ENCODE measurements around the gene TMOD3.
"Not testable (repeated sequence)": the region's sequence is repeated elsewhere in the genome, so short reads cannot be mapped to it uniquely, and the experiment has no call there.

Gene TMOD3

GRCh38 chr15:51829376-51830275 is at the start of gene TMOD3:
Gene TMOD3 (plus strand): TSS chr15:51829653. CDS start chr15:51862885, 33,232 bp downstream.
- DNase-seq: peak; percentile 69

DNA sequence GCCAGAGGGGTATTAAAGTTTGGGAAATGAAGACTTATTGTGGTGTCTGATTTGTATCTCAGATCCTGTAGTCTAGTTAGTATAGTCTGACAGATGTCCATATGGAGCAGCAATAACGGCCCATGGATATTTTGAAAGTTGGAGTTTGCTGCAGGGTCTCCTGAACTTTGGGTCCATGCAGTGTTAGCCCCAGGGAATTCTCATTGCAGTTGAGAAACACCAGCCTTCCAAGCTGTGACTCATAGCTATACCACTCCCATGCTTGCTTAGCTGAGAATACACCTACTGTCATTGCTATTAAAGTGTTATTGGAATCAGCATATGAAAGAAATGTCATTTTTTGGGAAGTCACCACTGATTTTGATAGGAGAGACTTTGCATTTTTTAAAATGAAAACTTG is 48.8 kb upstream of the TMOD3 start:
- no peak for DNase-seq

GRCh38 chr15:51781506-51781905 is 47.9 kb upstream of the TMOD3 start:
- no peak for DNase-seq

DNA sequence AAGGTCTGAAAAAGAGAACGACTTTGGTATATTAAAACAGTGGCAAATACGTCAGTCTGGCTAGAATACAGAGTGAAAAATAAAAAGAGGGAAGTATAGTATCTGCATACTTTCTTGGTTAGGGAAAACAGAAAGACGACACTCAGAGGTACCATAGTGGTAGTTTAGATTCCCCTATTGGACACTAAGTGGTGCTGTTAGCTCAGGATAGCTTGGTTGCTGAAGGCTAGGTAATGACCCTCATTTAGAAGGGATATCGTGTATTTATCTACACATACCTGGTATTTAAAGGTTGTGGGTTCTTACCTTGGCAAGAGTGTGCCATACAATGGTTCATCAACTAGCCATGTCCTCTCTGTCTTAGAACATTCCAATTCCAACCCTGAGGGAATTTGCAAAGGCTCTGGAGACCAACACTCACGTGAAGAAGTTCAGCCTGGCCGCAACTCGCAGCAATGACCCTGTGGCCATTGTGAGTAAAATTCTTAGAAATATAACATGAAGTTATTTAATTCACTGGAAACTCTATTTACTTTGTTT is 47.0 kb upstream of the TMOD3 start:
- DNase-seq: no peak

GRCh38 chr15:51783967-51784366 is 45.5 kb upstream of the TMOD3 start:
- no peak for DNase-seq

DNA sequence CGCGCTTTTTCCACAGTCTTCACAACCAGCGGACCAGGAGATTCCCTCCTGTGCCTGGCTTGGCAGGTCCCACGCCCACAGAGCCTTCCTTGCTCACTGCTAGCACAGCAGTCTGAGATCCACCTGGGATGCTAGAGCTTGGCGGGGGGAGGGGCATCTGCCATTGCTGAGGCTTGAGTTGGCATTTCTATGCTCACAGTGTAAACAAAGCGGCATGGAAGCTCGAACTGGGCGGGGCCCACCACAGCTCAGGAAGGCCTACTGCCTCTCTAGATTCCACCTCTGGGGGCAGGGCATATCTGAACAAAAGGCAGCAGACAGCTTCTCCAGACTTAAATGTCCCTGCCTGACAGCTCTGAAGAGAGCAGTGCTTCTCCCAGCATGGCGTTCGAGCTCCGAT is 42.3 kb upstream of the TMOD3 start:
- DNase-seq: not testable (repeated sequence)

GRCh38 chr15:51792474-51792873 is 37.0 kb upstream of the TMOD3 start:
- not testable (repeated sequence) for DNase-seq

DNA sequence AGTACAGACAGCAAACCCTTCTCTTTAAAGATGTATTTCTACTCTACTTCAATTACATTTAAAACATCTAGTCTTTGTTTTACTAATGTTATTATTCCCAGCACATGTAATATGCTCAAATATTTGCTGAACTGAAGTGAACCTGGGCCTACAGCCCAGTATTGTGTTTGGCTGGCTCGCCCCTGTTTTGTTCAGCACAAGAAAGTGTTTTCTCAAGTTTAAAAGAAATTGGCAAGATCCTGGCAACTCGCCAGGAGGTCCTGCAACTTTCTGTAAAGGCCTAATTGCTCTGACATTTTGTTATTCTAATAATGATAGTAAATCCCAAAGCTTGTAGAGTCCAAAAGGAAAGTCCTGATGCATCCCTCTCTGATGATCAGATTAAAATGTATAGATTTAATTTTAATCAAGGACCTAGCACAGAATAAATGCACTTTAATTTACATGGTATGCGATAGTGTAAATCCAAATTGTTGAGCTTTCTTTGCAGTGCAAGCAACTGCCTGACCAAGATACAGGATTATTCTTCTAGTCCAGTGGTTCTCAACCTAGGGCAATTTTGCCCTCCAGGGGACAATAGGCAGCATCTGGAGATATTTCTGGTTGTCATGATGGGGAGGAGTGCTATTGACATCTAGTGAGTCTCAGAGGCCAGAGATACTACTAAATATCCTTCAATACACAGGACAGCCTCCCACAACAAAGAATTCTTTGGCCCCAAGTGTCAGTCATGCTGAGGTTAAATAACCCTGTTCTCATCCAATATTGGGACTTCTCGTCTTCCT is 35.7 kb upstream of the TMOD3 start:
- no peak for DNase-seq

DNA sequence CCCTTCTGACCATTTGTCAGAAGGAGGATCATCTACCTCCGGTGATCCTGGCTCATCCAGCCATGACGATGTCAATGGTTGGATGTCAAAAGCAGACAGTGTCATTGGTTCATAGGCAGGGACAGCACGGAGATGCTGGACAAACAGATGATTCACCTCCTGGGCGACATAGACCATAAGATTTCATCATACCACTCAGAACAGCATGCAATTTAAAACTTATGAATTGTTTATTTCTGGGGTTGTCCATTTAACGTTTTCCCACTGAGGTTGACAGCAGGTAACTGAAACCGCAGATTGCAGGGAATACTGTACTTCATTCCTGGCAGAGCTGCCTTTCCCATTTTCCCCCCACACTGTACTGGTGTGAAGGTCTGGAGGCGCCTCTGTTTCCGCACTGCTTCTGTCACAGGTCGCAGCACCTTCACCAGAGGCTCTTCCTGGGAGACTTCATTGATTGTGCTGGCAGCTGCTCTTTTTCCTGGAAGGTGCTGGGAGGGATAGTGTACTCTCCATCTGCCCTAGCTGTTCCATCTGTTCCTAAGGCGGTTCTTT is 32.5 kb upstream of the TMOD3 start:
- no peak for DNase-seq

GRCh38 chr15:51798281-51798680 is 31.2 kb upstream of the TMOD3 start:
- DNase-seq: no peak

- DNase-seq: no peak
Observed at GRCh38 chr15:51799282-51800252, 29.9 kb upstream of the TMOD3 start.

DNA sequence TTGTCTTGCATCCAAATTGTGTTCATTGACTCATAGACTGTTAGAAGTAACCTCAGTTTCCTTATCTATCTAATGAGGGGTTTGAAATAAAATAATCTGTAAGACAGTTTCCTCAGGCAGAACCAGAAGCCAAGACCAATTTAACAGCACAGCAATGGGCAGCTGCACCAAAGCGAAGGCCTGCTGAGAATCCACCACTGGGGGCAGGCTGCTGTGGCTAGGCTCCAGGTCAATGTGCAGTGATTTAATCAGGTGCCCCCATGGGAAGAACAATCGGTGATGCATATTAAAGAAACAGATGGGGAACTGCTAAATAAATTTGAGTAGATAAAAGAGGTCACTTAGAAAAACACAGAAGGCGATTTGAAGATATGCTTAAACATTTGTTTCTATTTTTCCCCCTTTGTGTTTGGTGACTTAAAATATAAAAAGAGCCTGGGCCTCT is 28.0 kb upstream of the TMOD3 start:
- no peak for DNase-seq

DNA sequence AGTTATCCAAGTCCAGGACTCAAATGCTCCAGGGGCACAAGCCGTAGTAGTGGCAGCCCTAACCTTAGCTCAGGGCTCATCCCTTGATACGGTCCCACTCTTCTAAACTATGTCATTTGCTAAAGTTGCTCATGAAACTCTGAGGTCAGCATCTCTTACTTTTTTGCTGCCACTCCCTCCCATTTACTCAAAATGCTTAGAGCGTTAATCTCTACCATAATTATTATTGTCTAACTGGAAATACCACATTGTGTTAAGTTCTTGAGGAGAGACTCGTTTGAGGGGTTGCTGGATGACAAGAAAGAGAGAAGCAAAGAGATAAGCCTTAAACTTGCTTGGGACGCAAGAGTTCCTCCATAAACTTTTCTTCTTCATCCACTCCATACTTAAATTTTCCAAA is 26.9 kb upstream of the TMOD3 start:
- no peak for DNase-seq

DNA sequence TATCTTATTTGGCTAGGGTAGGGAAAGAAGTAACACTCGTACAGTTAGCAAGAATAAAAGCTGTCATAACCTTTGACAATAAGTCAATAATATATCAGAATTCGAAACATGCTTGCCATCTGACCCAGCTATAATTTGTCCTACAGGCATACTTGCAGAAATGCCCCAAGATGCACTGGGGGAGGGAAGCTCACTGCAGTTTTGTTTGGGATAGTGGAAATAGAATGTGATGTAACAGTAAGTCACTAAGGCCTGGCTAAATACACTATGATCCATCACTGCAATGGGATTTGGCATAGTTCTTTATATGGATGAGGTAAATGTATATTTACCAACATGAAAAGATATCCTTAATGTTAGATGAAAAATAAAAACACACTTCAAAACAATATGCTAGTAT is 25.5 kb upstream of the TMOD3 start:
- DNase-seq: no peak

DNA sequence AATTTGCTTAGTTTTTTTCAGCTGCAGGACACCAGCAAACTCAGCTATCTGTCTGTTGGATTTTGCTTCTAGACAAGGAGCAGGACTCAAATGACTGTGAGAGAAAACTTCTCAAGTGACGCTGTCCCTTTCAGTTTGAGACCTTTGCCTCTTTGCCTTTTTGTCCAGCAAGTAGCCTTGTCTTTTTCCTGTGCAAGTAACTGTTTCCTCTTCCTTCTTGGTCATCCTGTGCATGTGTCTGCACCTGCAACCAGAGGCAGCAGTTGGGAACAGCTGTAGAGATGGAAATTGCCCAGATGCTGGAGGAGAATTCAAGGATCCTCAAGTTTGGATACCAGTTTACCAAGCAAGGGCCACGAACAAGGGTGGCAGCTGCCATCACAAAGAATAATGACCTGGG is 23.3 kb upstream of the TMOD3 start:
- DNase-seq: no peak

GRCh38 chr15:51809457-51809856 is 20.0 kb upstream of the TMOD3 start:
- no peak for DNase-seq

DNA sequence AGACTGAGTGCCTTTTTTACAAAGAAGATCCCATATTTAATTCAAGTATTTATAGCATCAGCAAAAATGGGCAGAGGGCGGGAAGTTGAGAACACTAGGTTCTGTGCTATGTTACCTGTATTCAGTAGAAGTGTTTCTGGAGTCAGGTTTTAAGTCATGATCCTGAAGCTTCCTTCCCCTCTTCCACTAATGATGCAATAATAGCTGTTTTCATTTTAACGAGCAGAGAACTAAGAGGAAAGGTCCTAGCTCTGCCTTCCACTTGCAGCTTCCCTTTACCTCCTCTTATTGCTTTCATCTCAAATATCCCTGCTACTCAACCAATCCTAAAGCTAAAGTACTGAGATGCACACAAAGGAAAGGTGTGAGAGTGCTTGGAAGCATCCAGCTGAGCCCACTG is 16.9 kb upstream of the TMOD3 start:
- DNase-seq: no peak

DNA sequence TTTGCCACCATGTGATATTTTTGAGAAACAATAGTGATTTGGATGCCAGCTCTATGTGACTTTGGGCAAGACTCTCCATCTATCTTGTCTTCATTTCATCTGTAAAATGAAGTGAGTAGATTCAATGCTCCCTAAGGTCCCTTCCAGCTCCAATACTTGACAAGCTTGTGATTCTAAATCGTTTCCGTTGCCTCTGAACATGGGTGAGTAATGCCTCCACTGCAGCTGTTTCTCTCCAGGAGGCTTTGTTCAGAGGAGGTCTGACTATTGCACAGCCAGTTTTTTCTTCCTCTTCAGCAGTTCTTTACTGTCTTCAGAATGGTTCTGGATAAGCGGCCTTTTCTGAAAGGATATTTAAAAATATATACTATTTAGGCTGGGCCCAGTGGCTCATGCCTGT is 14.8 kb upstream of the TMOD3 start:
- no peak for DNase-seq

- no peak for DNase-seq
Observed at GRCh38 chr15:51816611-51817010, 12.8 kb upstream of the TMOD3 start.

- no peak for DNase-seq
Observed at GRCh38 chr15:51818150-51818549, 11.3 kb upstream of the TMOD3 start.

GRCh38 chr15:51825698-51826097 is 3.8 kb upstream of the TMOD3 start:
- DNase-seq: no peak
